GM19193 (cell line): Measurements from ENCODE around the gene BTN1A1.

Source experiments
- POLR2A ChIP-seq: IDR thresholded peaks from 4 replicates; pipeline ENCODE4 v1.6.1; 2011; ENCODE audit not compliant: insufficient read depth, insufficient read length; ENCODE audit errors: extremely low read depth

BTN1A1 gene

GRCh38 chr6:26487466-26487865 is 12.6 kb upstream of the BTN1A1 start:
- no peak for TF ChIP-seq POLR2A

- TF ChIP-seq POLR2A: no peak
Observed at GRCh38 chr6:26489996-26490964, 9.8 kb upstream of the BTN1A1 start.

- TF ChIP-seq POLR2A: no peak
Observed at GRCh38 chr6:26491604-26492003, 8.5 kb upstream of the BTN1A1 start.

- TF ChIP-seq POLR2A: no peak
Observed at GRCh38 chr6:26493258-26493657, 6.8 kb upstream of the BTN1A1 start.

GRCh38 chr6:26494117-26494516 is 6.0 kb upstream of the BTN1A1 start:
- no peak for TF ChIP-seq POLR2A

- TF ChIP-seq POLR2A: no peak
Observed at GRCh38 chr6:26495281-26495680, 4.8 kb upstream of the BTN1A1 start.

GRCh38 chr6:26497610-26498009 is 2.5 kb upstream of the BTN1A1 start:
- TF ChIP-seq POLR2A: no peak

GRCh38 chr6:26501482-26501986 is 1.4 kb downstream of the BTN1A1 start:
- TF ChIP-seq POLR2A: no peak

- TF ChIP-seq POLR2A: no peak
Observed at GRCh38 chr6:26502165-26502564, 2.1 kb downstream of the BTN1A1 start.

- TF ChIP-seq POLR2A: no peak
Observed at GRCh38 chr6:26502626-26503025, 2.5 kb downstream of the BTN1A1 start.

- TF ChIP-seq POLR2A: no peak
Observed at GRCh38 chr6:26507658-26508057, 7.6 kb downstream of the BTN1A1 start.

- TF ChIP-seq POLR2A: no peak
Observed at GRCh38 chr6:26514984-26515383, 14.9 kb downstream of the BTN1A1 start.

- TF ChIP-seq POLR2A: no peak
Observed at GRCh38 chr6:26516481-26517427, 16.7 kb downstream of the BTN1A1 start.

GRCh38 chr6:26519359-26519758 is 19.3 kb downstream of the BTN1A1 start:
- TF ChIP-seq POLR2A: no peak

GRCh38 chr6:26520237-26520849 is 20.2 kb downstream of the BTN1A1 start:
- no peak for TF ChIP-seq POLR2A
